SK-N-SH treated with all-trans-retinoic acid at 6 μM for 48 hours (cell line): Measurements from ENCODE around the gene PPA2.

Source experiments
- ATAC-seq: fragments of 200-7000 bp; cut with Tn5 transposase; 3 replicates; pipeline ENCODE4 v1.9.1; 2020; ENCODE audit warnings: mild to moderate bottlenecking, moderate library complexity
- ARNTL ChIP-seq: fragments of 450-650 bp; formaldehyde crosslinking; IDR thresholded peaks from 2 replicates; pipeline ENCODE4 v1.5.0; 2020; ENCODE audit warnings: low read depth, mild to moderate bottlenecking, moderate library complexity, borderline replicate concordance
- BACH2 ChIP-seq: fragments of 250-450 bp; sonication (Bioruptor Pico); IDR thresholded peaks from 2 replicates; pipeline ENCODE4 v1.9.0; 2021; ENCODE audit warnings: mild to moderate bottlenecking, borderline replicate concordance
- CSDC2 ChIP-seq: fragments of 250-450 bp; sonication (Bioruptor Pico); IDR thresholded peaks from 2 replicates; pipeline ENCODE4 v1.5.0; 2020; ENCODE audit warnings: mild to moderate bottlenecking, moderate library complexity
- CSRNP3 ChIP-seq: fragments of 250-450 bp; sonication (Bioruptor Pico); IDR thresholded peaks from 2 replicates; pipeline ENCODE4 v1.5.1; 2021; ENCODE audit warnings: mild to moderate bottlenecking, moderate library complexity
- ESRRG ChIP-seq: fragments of 250-450 bp; sonication (Bioruptor Pico); IDR thresholded peaks from 2 replicates; pipeline ENCODE4 v1.6.1; 2021; ENCODE audit warnings: mild to moderate bottlenecking
- GLIS3 ChIP-seq: fragments of 250-450 bp; sonication (Bioruptor Pico); IDR thresholded peaks from 2 replicates; pipeline ENCODE4 v1.5.0; 2020; ENCODE audit warnings: mild to moderate bottlenecking, moderate library complexity
- ISL1 ChIP-seq: fragments of 250-450 bp; sonication (Bioruptor Pico); IDR thresholded peaks from 2 replicates; pipeline ENCODE4 v2.1.2; 2022; ENCODE audit warnings: mild to moderate bottlenecking, moderate library complexity
- OSR1 ChIP-seq: fragments of 250-450 bp; sonication (Bioruptor Pico); IDR thresholded peaks from 2 replicates; pipeline ENCODE4 v1.8.0; 2022; ENCODE audit warnings: moderate library complexity, mild to moderate bottlenecking, inconsistent platforms
- POU6F1 ChIP-seq: fragments of 250-450 bp; sonication (Bioruptor Pico); IDR thresholded peaks from 2 replicates; pipeline ENCODE4 v1.8.0; 2021; ENCODE audit warnings: low read depth, mild to moderate bottlenecking, moderate library complexity, borderline replicate concordance
- PPARA ChIP-seq: fragments of 250-450 bp; sonication (Bioruptor Pico); IDR thresholded peaks from 2 replicates; pipeline ENCODE4 v1.5.0; 2020; ENCODE audit warnings: mild to moderate bottlenecking, borderline replicate concordance
- RARB ChIP-seq: fragments of 250-450 bp; sonication (Bioruptor Pico); IDR thresholded peaks from 2 replicates; pipeline ENCODE4 v1.8.0; 2021; ENCODE audit warnings: mild to moderate bottlenecking, moderate library complexity
- SNAI2 ChIP-seq: fragments of 250-450 bp; sonication (Bioruptor Pico); IDR thresholded peaks from 2 replicates; pipeline ENCODE4 v1.5.0; 2020; ENCODE audit warnings: mild to moderate bottlenecking, moderate library complexity
- TCF4 ChIP-seq: fragments of 250-450 bp; sonication (Bioruptor Pico); IDR thresholded peaks from 2 replicates; pipeline ENCODE4 v1.8.0; 2021; ENCODE audit warnings: mild to moderate bottlenecking, moderate library complexity, borderline replicate concordance
- ZC3H10 ChIP-seq: fragments of 250-450 bp; sonication (Bioruptor Pico); IDR thresholded peaks from 2 replicates; pipeline ENCODE4 v1.5.1; 2021; ENCODE audit warnings: mild to moderate bottlenecking, moderate library complexity
- ZFP3 ChIP-seq: fragments of 250-450 bp; sonication (Bioruptor Pico); IDR thresholded peaks from 2 replicates; pipeline ENCODE4 v1.5.0; 2020; ENCODE audit warnings: mild to moderate bottlenecking, moderate library complexity
- ZFP30 ChIP-seq: fragments of 450-650 bp; formaldehyde crosslinking; IDR thresholded peaks from 2 replicates; pipeline ENCODE4 v1.5.0; 2022; ENCODE audit warnings: mild to moderate bottlenecking, moderate library complexity
- ZNF565 ChIP-seq: fragments of 450-650 bp; formaldehyde crosslinking; conservative IDR thresholded peaks from 2 replicates; pipeline ENCODE4 v1.5.0; 2020; ENCODE audit warnings: low read depth, mild to moderate bottlenecking, moderate library complexity
- ZNF70 ChIP-seq: fragments of 450-650 bp; formaldehyde crosslinking; IDR thresholded peaks from 2 replicates; pipeline ENCODE4 v1.5.0; 2020; ENCODE audit warnings: mild to moderate bottlenecking, moderate library complexity
- ZNF8 ChIP-seq: fragments of 450-650 bp; formaldehyde crosslinking; IDR thresholded peaks from 2 replicates; pipeline ENCODE4 v1.5.0; 2020; ENCODE audit warnings: mild to moderate bottlenecking, moderate library complexity
- TF ChIP-seq, protein P1 (sequence below): fragments of 250-450 bp; sonication (Bioruptor Pico); IDR thresholded peaks from 2 replicates; pipeline ENCODE4 v1.8.0; 2020; ENCODE audit warnings: mild to moderate bottlenecking, moderate library complexity, borderline replicate concordance
- TF ChIP-seq, protein P2 (sequence below): fragments of 250-450 bp; sonication (Bioruptor Pico); IDR thresholded peaks from 2 replicates; pipeline ENCODE4 v1.5.1; 2020; ENCODE audit warnings: low read depth, mild to moderate bottlenecking, moderate library complexity
- TF ChIP-seq, protein P3 (sequence below): fragments of 250-450 bp; sonication (Bioruptor Pico); IDR thresholded peaks from 2 replicates; pipeline ENCODE4 v1.5.0; 2020; ENCODE audit warnings: mild to moderate bottlenecking, moderate library complexity

PPA2 gene

DNA sequence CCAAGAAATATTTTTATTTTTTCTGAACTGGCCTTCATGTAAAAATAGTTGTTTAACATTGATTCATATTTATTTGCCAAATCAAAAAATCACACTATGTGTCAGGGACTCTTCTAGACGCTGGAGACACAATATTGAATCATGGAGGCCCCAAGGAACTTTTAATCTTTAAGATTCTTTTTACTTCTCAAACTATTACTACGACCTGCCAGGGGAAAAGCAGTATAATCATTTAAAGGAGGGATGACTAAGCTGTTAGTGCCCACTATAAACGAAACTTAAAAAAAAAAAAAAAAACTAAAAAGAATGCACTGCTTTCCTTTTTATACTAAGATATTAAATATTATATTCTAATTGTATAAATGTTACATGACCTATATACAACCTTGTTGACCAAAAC is 84.7 kb downstream of the PPA2 start:
- ATAC-seq: peak; percentile 44; the same call in 2 of the 3 replicates
- no peak for TF ChIP-seq ESRRG (CRISPR knock-in tag)
- no peak for TF ChIP-seq PPARA (CRISPR knock-in tag)
- no peak for TF ChIP-seq RARB
- no peak for TF ChIP-seq ZC3H10 (CRISPR knock-in tag)
- TF ChIP-seq ISL1: no peak
- TF ChIP-seq, protein P1, sequence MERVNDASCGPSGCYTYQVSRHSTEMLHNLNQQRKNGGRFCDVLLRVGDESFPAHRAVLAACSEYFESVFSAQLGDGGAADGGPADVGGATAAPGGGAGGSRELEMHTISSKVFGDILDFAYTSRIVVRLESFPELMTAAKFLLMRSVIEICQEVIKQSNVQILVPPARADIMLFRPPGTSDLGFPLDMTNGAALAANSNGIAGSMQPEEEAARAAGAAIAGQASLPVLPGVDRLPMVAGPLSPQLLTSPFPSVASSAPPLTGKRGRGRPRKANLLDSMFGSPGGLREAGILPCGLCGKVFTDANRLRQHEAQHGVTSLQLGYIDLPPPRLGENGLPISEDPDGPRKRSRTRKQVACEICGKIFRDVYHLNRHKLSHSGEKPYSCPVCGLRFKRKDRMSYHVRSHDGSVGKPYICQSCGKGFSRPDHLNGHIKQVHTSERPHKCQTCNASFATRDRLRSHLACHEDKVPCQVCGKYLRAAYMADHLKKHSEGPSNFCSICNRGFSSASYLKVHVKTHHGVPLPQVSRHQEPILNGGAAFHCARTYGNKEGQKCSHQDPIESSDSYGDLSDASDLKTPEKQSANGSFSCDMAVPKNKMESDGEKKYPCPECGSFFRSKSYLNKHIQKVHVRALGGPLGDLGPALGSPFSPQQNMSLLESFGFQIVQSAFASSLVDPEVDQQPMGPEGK (CRISPR knock-in tag): no peak
- no peak for TF ChIP-seq POU6F1 (CRISPR knock-in tag)
- TF ChIP-seq TCF4 (CRISPR knock-in tag): no peak
- TF ChIP-seq, protein P2, sequence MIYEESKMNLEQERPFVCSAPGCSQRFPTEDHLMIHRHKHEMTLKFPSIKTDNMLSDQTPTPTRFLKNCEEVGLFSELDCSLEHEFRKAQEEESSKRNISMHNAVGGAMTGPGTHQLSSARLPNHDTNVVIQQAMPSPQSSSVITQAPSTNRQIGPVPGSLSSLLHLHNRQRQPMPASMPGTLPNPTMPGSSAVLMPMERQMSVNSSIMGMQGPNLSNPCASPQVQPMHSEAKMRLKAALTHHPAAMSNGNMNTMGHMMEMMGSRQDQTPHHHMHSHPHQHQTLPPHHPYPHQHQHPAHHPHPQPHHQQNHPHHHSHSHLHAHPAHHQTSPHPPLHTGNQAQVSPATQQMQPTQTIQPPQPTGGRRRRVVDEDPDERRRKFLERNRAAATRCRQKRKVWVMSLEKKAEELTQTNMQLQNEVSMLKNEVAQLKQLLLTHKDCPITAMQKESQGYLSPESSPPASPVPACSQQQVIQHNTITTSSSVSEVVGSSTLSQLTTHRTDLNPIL (CRISPR knock-in tag): no peak
- no peak for TF ChIP-seq GLIS3 (CRISPR knock-in tag)
- no peak for TF ChIP-seq ZNF8 (CRISPR knock-in tag)
- TF ChIP-seq ZFP3: no peak
- no peak for TF ChIP-seq SNAI2 (CRISPR knock-in tag)
- no peak for TF ChIP-seq CSRNP3 (CRISPR knock-in tag)
- TF ChIP-seq ARNTL: no peak

DNA sequence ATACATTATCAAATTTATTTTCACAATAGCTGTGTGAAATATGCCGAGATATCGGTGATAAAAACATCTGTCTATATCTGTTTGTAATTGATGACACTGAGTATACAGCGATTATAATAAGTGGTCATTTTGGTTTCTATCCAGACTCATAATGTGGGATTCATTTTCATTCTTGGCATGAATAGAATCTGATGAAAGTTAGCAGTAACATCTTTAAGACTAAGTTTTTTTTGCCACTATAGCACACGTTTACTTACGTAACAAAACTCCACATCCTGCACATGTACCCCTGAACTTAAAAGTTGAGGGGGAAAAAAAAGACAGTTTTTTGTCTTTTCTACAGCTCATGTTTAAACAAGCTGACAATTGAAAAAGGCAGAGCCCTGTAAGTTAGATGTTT is 86.4 kb downstream of the PPA2 start:
- ATAC-seq: no peak
- TF ChIP-seq GLIS3 (CRISPR knock-in tag) (no peak), RARB (no peak), TCF4 (CRISPR knock-in tag) (no peak), BACH2 (CRISPR knock-in tag) (no peak), CSRNP3 (CRISPR knock-in tag) (no peak), PPARA (CRISPR knock-in tag) (no peak), ZFP3 (no peak), ZNF70 (CRISPR knock-in tag) (no peak), ZFP30 (CRISPR knock-in tag) (no peak), ZNF565 (no peak), OSR1 (no peak), POU6F1 (CRISPR knock-in tag) (no peak), CSDC2 (no peak), ZNF8 (CRISPR knock-in tag) (no peak), ZC3H10 (CRISPR knock-in tag) (no peak), ARNTL (no peak), ISL1 (no peak)
- TF ChIP-seq, protein P3, sequence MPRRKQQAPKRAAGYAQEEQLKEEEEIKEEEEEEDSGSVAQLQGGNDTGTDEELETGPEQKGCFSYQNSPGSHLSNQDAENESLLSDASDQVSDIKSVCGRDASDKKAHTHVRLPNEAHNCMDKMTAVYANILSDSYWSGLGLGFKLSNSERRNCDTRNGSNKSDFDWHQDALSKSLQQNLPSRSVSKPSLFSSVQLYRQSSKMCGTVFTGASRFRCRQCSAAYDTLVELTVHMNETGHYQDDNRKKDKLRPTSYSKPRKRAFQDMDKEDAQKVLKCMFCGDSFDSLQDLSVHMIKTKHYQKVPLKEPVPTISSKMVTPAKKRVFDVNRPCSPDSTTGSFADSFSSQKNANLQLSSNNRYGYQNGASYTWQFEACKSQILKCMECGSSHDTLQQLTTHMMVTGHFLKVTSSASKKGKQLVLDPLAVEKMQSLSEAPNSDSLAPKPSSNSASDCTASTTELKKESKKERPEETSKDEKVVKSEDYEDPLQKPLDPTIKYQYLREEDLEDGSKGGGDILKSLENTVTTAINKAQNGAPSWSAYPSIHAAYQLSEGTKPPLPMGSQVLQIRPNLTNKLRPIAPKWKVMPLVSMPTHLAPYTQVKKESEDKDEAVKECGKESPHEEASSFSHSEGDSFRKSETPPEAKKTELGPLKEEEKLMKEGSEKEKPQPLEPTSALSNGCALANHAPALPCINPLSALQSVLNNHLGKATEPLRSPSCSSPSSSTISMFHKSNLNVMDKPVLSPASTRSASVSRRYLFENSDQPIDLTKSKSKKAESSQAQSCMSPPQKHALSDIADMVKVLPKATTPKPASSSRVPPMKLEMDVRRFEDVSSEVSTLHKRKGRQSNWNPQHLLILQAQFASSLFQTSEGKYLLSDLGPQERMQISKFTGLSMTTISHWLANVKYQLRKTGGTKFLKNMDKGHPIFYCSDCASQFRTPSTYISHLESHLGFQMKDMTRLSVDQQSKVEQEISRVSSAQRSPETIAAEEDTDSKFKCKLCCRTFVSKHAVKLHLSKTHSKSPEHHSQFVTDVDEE: no peak
- TF ChIP-seq, protein P1 (CRISPR knock-in tag): no peak
